SK-N-SH treated with all-trans-retinoic acid at 6 μM for 48 hours (cell line): ENCODE data around the gene PLCH2.

ENCODE experiments used
- ATAC-seq: fragments of 200-7000 bp; cut with Tn5 transposase; 3 replicates; pipeline ENCODE4 v1.9.1; 2020; ENCODE audit warnings: mild to moderate bottlenecking, moderate library complexity
- ARNTL ChIP-seq: fragments of 450-650 bp; formaldehyde crosslinking; IDR thresholded peaks from 2 replicates; pipeline ENCODE4 v1.5.0; 2020; ENCODE audit warnings: low read depth, mild to moderate bottlenecking, moderate library complexity, borderline replicate concordance
- BACH2 ChIP-seq: fragments of 250-450 bp; sonication (Bioruptor Pico); IDR thresholded peaks from 2 replicates; pipeline ENCODE4 v1.9.0; 2021; ENCODE audit warnings: mild to moderate bottlenecking, borderline replicate concordance
- CSDC2 ChIP-seq: fragments of 250-450 bp; sonication (Bioruptor Pico); IDR thresholded peaks from 2 replicates; pipeline ENCODE4 v1.5.0; 2020; ENCODE audit warnings: mild to moderate bottlenecking, moderate library complexity
- ESRRG ChIP-seq: fragments of 250-450 bp; sonication (Bioruptor Pico); IDR thresholded peaks from 2 replicates; pipeline ENCODE4 v1.6.1; 2021; ENCODE audit warnings: mild to moderate bottlenecking
- GLIS3 ChIP-seq: fragments of 250-450 bp; sonication (Bioruptor Pico); IDR thresholded peaks from 2 replicates; pipeline ENCODE4 v1.5.0; 2020; ENCODE audit warnings: mild to moderate bottlenecking, moderate library complexity
- ISL1 ChIP-seq: fragments of 250-450 bp; sonication (Bioruptor Pico); IDR thresholded peaks from 2 replicates; pipeline ENCODE4 v2.1.2; 2022; ENCODE audit warnings: mild to moderate bottlenecking, moderate library complexity
- OSR1 ChIP-seq: fragments of 250-450 bp; sonication (Bioruptor Pico); IDR thresholded peaks from 2 replicates; pipeline ENCODE4 v1.8.0; 2022; ENCODE audit warnings: moderate library complexity, mild to moderate bottlenecking, inconsistent platforms
- PPARA ChIP-seq: fragments of 250-450 bp; sonication (Bioruptor Pico); IDR thresholded peaks from 2 replicates; pipeline ENCODE4 v1.5.0; 2020; ENCODE audit warnings: mild to moderate bottlenecking, borderline replicate concordance
- RARB ChIP-seq: fragments of 250-450 bp; sonication (Bioruptor Pico); IDR thresholded peaks from 2 replicates; pipeline ENCODE4 v1.8.0; 2021; ENCODE audit warnings: mild to moderate bottlenecking, moderate library complexity
- SNAI2 ChIP-seq: fragments of 250-450 bp; sonication (Bioruptor Pico); IDR thresholded peaks from 2 replicates; pipeline ENCODE4 v1.5.0; 2020; ENCODE audit warnings: mild to moderate bottlenecking, moderate library complexity
- TCF4 ChIP-seq: fragments of 250-450 bp; sonication (Bioruptor Pico); IDR thresholded peaks from 2 replicates; pipeline ENCODE4 v1.8.0; 2021; ENCODE audit warnings: mild to moderate bottlenecking, moderate library complexity, borderline replicate concordance
- TOX ChIP-seq: fragments of 250-450 bp; sonication (Bioruptor Pico); IDR thresholded peaks from 2 replicates; pipeline ENCODE4 v1.8.0; 2021; ENCODE audit warnings: mild to moderate bottlenecking, moderate library complexity, borderline replicate concordance
- ZC3H10 ChIP-seq: fragments of 250-450 bp; sonication (Bioruptor Pico); IDR thresholded peaks from 2 replicates; pipeline ENCODE4 v1.5.1; 2021; ENCODE audit warnings: mild to moderate bottlenecking, moderate library complexity
- ZFP3 ChIP-seq: fragments of 250-450 bp; sonication (Bioruptor Pico); IDR thresholded peaks from 2 replicates; pipeline ENCODE4 v1.5.0; 2020; ENCODE audit warnings: mild to moderate bottlenecking, moderate library complexity
- ZFP30 ChIP-seq: fragments of 450-650 bp; formaldehyde crosslinking; IDR thresholded peaks from 2 replicates; pipeline ENCODE4 v1.5.0; 2022; ENCODE audit warnings: mild to moderate bottlenecking, moderate library complexity
- ZNF565 ChIP-seq: fragments of 450-650 bp; formaldehyde crosslinking; conservative IDR thresholded peaks from 2 replicates; pipeline ENCODE4 v1.5.0; 2020; ENCODE audit warnings: low read depth, mild to moderate bottlenecking, moderate library complexity
- ZNF70 ChIP-seq: fragments of 450-650 bp; formaldehyde crosslinking; IDR thresholded peaks from 2 replicates; pipeline ENCODE4 v1.5.0; 2020; ENCODE audit warnings: mild to moderate bottlenecking, moderate library complexity
- TF ChIP-seq, protein P1 (sequence below): fragments of 250-450 bp; sonication (Bioruptor Pico); IDR thresholded peaks from 2 replicates; pipeline ENCODE4 v1.8.0; 2020; ENCODE audit warnings: mild to moderate bottlenecking, moderate library complexity, borderline replicate concordance
- TF ChIP-seq, protein P2 (sequence below): fragments of 250-450 bp; sonication (Bioruptor Pico); IDR thresholded peaks from 2 replicates; pipeline ENCODE4 v1.5.1; 2020; ENCODE audit warnings: low read depth, mild to moderate bottlenecking, moderate library complexity
- TF ChIP-seq, protein P3 (sequence below): fragments of 250-450 bp; sonication (Bioruptor Pico); IDR thresholded peaks from 2 replicates; pipeline ENCODE4 v1.8.0; 2021; ENCODE audit warnings: low read depth, mild to moderate bottlenecking, moderate library complexity, borderline replicate concordance
- TF ChIP-seq, protein P4 (sequence below): fragments of 250-450 bp; sonication (Bioruptor Pico); IDR thresholded peaks from 2 replicates; pipeline ENCODE4 v1.5.1; 2021; ENCODE audit warnings: mild to moderate bottlenecking, moderate library complexity

PLCH2 gene

DNA sequence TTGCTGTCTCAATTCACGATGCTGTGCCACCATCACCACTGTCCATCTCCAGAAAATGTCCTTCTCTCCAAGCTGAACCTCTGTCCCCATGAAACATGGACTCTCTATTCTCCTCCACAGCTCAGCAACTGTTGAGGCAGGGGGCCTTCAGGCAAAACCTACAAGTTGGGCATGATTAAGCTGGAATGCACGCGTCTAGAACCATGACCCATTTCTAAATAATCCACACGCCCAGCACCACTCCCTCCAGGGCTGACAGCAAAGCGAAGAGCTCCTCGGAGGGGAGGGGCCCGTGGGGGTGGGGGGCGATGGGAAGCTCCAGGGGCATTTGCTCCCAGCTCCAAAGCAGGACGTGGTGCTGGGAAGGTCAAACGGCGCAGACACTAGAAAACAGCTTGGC lies 57.3 kb downstream of the PLCH2 start:
- TF ChIP-seq ZFP3 (CRISPR knock-in tag), result no peak
- TF ChIP-seq BACH2 (CRISPR knock-in tag), result no peak
- no peak for TF ChIP-seq OSR1
- TF ChIP-seq, protein P1, sequence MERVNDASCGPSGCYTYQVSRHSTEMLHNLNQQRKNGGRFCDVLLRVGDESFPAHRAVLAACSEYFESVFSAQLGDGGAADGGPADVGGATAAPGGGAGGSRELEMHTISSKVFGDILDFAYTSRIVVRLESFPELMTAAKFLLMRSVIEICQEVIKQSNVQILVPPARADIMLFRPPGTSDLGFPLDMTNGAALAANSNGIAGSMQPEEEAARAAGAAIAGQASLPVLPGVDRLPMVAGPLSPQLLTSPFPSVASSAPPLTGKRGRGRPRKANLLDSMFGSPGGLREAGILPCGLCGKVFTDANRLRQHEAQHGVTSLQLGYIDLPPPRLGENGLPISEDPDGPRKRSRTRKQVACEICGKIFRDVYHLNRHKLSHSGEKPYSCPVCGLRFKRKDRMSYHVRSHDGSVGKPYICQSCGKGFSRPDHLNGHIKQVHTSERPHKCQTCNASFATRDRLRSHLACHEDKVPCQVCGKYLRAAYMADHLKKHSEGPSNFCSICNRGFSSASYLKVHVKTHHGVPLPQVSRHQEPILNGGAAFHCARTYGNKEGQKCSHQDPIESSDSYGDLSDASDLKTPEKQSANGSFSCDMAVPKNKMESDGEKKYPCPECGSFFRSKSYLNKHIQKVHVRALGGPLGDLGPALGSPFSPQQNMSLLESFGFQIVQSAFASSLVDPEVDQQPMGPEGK (CRISPR knock-in tag), result no peak
- TF ChIP-seq ZC3H10 (CRISPR knock-in tag), result no peak
- no peak for TF ChIP-seq SNAI2
- no peak for TF ChIP-seq ZNF70 (CRISPR knock-in tag)

DNA sequence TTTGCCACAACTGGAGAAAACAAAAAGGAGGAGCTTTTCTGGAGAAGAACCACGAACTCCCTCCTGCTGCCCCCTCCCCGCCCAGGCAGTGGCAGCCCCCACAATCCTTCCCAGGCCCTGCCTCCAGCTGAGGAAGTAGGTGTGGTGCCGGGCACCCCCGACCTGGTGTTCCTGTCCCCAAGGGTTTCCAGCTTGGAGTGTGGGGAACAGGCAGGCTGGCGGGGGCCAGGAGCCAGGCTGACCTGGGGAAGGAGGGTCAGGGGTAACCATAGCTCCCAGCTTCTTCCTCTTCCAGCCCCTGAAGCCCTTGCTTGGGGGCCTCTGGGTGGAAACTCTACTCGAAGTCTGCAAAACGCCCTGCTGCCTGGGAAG lies 58.2 kb downstream of the PLCH2 start:
- TF ChIP-seq ZC3H10 (CRISPR knock-in tag) (no peak), PPARA (CRISPR knock-in tag) (no peak), ISL1 (no peak), GLIS3 (CRISPR knock-in tag) (no peak), ESRRG (CRISPR knock-in tag) (no peak), BACH2 (CRISPR knock-in tag) (no peak), ZNF565 (CRISPR knock-in tag) (no peak), CSDC2 (CRISPR knock-in tag) (no peak), RARB (CRISPR knock-in tag) (no peak), ZFP30 (no peak), ARNTL (CRISPR knock-in tag) (no peak), TOX (no peak), TCF4 (CRISPR knock-in tag) (no peak), SNAI2 (no peak)
- TF ChIP-seq, protein P2, sequence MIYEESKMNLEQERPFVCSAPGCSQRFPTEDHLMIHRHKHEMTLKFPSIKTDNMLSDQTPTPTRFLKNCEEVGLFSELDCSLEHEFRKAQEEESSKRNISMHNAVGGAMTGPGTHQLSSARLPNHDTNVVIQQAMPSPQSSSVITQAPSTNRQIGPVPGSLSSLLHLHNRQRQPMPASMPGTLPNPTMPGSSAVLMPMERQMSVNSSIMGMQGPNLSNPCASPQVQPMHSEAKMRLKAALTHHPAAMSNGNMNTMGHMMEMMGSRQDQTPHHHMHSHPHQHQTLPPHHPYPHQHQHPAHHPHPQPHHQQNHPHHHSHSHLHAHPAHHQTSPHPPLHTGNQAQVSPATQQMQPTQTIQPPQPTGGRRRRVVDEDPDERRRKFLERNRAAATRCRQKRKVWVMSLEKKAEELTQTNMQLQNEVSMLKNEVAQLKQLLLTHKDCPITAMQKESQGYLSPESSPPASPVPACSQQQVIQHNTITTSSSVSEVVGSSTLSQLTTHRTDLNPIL (CRISPR knock-in tag), result no peak
- TF ChIP-seq, protein P3, sequence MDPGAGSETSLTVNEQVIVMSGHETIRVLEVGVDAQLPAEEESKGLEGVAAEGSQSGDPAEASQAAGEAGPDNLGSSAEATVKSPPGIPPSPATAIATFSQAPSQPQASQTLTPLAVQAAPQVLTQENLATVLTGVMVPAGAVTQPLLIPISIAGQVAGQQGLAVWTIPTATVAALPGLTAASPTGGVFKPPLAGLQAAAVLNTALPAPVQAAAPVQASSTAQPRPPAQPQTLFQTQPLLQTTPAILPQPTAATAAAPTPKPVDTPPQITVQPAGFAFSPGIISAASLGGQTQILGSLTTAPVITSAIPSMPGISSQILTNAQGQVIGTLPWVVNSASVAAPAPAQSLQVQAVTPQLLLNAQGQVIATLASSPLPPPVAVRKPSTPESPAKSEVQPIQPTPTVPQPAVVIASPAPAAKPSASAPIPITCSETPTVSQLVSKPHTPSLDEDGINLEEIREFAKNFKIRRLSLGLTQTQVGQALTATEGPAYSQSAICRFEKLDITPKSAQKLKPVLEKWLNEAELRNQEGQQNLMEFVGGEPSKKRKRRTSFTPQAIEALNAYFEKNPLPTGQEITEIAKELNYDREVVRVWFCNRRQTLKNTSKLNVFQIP (CRISPR knock-in tag), result no peak
- TF ChIP-seq, protein P4, sequence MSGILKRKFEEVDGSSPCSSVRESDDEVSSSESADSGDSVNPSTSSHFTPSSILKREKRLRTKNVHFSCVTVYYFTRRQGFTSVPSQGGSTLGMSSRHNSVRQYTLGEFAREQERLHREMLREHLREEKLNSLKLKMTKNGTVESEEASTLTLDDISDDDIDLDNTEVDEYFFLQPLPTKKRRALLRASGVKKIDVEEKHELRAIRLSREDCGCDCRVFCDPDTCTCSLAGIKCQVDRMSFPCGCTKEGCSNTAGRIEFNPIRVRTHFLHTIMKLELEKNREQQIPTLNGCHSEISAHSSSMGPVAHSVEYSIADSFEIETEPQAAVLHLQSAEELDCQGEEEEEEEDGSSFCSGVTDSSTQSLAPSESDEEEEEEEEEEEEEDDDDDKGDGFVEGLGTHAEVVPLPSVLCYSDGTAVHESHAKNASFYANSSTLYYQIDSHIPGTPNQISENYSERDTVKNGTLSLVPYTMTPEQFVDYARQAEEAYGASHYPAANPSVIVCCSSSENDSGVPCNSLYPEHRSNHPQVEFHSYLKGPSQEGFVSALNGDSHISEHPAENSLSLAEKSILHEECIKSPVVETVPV, result no peak
- TF ChIP-seq, all 23 proteins: peak for 0
- no peak for ATAC-seq

More for the DNA sequence above, 57.3 kb downstream of the PLCH2 start:
- no peak for ATAC-seq

DNA sequence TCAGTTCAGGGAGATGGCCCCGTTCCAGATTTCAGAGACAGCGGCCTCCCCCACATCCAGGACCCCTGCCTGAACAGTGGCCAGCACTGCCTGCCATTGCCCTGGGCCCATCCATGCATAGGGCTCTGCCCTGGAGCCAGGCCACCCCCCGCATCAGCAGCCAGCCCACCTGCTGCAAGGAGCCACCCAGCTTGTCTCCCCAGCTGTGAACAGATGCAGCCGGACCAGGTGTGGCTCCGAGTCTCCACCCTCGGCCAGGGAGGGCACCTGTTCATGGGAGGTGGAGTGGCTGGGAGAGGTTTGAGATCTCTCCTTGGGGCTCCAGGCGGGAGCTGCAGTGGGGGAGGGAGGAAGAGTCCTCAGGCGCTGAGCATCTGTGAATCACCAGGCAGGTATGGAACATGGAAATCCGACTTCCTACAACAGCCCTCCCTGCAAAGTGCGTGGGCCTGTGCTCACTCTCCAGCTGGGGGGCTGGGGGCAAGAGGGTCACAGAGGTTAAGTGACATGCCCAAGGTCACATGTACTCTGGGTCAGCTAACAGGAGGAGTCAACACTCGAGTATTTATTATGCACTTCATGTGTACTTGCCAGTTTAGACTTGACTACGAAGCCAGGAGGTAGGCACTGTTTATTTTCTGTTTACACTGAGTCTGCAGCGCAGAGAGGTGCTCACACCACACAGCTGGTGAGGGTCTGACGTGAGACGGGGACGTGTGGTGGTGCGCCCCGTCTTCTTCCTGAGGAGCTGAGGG lies 58.8 kb downstream of the PLCH2 start:
- ATAC-seq, result peak; percentile 48
- TF ChIP-seq OSR1 (no peak), PPARA (CRISPR knock-in tag) (no peak), BACH2 (CRISPR knock-in tag) (no peak)

DNA sequence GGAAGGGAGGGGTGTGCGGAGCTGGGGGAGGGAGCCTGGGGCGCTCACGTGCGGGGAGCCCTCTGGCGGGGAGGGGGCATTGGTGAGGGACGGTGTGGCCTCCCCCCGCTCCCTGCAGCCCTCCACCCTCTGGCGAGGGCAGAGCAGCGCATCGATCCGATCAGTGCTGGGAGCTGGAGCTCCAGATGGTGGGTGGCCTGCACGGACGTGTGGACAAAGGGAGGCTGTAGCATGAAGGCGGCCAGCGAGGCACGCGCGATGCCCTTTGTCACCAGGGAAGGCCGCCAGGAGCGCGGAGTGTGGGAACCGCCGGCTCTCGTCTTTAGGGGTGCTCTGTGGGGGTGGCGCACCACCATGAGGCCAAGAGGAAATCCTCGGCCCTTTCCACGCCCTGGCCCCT lies 59.4 kb downstream of the PLCH2 start:
- no peak for ATAC-seq
- TF ChIP-seq ZFP30, result no peak
- TF ChIP-seq PPARA (CRISPR knock-in tag), result no peak
- no peak for TF ChIP-seq GLIS3 (CRISPR knock-in tag)
- no peak for TF ChIP-seq RARB (CRISPR knock-in tag)
- TF ChIP-seq ZNF70 (CRISPR knock-in tag), result no peak

DNA sequence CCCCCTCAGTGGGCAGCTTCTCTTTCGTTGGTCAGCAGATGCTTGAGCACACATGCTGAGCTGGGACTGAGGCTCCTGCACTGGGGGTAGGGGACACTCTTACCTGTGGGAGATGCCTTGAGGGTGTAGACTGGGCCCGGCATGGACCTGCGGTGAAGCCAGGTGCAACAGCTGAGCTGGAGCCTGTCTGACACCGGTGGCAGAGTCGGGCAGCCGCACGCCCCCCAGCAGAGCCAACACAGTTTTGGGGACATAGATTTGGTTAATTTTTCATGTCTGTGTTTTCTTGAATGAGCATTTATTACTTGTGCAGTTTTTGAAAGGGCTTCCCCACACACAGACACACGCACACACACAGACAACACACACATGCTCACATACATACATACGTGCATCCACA lies 59.9 kb downstream of the PLCH2 start:
- TF ChIP-seq ESRRG (CRISPR knock-in tag), result no peak
- TF ChIP-seq, protein P1 (CRISPR knock-in tag), result no peak
- no peak for TF ChIP-seq PPARA (CRISPR knock-in tag)
- ATAC-seq, result no peak
